Measurements from ENCODE around the gene TRPM4.
A peak's percentile ranks its signal among the peaks of the same experiment; 100 is the strongest.
"Not testable (repeated sequence)": the region's sequence is repeated elsewhere in the genome, so short reads cannot be mapped to it uniquely, and the experiment has no call there.

TRPM4 gene

DNA sequence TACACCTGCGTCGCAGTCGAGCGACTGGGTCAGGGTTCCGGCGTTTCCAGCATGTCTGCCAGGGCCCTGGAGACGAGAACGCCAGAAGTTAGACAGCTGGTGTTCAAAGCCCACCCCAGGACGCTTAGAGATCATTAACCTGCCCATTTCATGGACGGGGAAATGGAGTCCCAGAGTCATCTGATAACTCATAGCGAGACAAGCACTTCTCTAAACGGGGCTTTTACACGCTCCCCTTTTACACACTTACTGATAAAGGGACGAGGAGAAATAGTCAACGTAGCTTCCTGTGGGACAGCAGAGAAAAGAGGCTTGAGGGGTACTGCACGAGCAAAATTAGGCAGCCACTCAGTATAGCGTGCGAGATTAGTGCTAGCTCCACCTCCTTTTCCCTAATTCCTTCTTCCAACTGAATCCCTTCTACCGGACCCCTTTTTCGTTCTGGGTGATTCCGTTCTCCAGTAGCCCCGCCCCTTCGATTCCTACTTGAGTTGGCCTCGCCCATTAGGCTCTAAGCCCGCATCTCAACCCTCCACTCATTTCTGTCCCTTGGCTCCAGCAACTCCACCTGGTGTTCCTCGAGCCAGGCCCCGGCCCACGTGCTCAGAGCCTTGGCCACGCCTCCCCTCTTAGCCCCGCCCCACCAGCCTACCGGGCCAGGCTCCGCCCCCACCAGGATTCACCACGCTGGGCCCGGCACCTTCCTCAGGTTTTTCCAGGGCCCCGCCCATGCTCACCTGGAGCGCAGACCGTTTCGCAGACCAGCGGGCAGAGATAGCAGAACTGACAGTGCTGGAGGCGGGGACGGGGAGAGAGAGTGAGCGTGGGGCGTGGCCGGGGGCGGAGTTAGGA, 6.1 kb upstream of the TRPM4 start:
- peak; percentile 38 for DNase-seq (ENCODE audit: low spot score)

DNA sequence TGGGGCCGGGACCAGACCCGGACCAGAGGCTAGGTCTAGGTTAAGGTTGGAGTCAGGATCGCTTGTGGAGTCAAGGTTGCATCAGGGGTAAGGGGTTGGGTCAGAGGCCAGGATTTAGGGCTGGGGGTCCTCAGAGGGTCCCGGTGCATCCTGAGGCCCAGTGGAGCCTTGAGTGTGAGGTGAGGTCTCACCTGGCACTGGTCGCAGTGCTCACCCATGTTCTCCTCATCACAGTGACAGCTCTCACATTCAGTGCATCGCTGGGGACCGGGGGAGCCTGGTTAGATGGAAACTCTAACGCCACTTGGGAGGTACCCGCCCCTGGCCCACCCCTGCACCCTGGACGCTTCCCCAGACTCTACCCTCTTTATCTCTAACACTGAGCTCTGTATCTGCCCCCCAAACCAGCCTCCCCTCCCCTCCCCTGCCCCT, 5.5 kb upstream of the TRPM4 start:
- DNase-seq (ENCODE audit: low spot score), result no peak

DNA sequence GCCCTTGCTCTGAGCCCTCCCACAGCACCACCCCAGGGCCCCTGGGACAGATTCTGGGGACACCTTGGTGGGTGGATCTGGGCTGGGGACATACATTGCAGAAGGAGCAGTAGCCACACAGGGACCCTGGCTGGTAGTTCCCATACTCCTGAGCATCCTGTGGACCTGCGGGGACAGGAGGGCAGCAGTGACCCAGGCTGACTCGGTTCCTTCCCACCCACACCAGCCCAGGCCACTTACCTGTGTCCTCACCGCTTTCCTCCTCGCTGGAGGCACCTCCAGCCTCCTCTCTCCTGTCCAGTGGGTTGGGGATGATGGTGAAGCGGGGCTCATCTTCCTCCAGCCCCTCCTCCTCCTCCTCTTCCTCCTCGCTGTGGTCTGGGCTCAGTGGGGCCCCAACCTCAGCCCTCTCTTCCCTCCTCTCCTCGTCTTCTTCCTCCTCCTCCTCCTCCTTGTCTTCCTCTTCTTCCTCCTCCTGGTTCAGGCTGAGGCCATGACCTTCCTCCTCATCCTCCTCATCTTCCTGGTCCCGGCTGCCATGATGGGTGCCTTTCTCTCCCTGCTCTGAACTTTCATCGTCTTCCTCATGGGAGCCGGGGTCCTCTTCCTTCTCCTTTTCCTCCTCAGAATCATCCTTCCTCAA, 4.3 kb upstream of the TRPM4 start:
- DNase-seq (ENCODE audit: low spot score), result no peak

DNA sequence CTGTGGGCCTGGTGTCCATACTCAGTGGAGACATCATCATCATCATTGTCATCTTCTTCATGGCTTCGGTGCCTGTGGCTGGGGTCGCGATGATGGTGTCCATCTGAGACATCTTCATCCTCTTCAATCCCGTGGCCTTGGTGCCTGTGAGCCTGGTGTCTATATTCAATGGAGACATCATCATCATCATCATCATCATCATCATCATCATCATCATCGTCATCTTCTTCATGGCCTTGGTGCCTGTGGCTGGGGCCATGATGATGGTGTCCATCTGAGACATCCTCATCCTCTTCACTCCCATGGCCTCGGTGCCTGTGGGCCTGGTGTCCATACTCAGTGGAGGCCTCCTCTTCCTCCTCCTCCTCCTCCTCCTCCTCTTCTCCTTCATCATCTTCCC, 3.3 kb upstream of the TRPM4 start:
- no peak for DNase-seq (ENCODE audit: low spot score)

DNA sequence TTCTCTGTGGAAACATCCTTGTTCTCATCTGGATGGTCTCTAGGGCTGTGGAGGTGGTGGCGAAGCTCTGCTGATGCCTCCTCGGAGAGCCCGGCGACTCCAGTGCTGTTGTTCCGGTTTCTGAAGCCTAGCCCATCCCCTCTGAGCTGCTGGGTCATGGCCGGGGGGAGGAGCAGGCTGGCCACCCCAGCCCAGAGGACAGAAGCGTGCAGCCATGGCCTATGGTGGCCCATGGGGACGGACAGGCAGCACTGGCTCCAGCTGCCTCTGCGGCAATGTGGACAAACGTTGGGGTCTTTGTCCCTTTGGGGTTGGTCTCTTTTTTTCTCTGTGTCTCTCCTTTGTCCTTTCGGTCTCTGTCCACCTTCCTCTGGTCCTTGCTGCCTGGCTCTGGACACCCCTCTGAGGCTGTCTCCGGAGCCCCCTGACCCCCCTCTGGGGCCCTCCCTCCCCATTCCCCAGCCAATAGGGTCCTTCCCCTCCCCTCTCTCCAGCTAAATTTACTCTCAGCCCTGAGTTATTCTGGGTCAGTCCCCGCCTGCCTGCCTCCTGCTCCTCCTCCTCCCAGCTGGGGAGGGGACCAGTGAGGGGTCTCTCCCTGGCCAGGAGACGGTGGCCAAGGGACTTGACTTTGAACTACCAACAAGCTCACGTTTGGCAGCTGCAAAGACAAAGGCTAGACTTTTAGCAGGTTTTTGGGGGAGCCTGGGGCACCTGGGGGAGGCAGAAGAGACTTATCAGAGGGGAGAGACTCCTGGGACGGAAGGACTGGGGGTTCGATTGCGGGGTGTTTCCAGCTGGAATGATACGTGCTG, 2.4 kb upstream of the TRPM4 start, which contains the start of gene HRC:
TSS of gene HRC (minus strand) at position 392 of the 815 bp plus-strand sequence. CDS start at position 233, 159 bp downstream.
- no peak for DNase-seq (ENCODE audit: low spot score)

DNA sequence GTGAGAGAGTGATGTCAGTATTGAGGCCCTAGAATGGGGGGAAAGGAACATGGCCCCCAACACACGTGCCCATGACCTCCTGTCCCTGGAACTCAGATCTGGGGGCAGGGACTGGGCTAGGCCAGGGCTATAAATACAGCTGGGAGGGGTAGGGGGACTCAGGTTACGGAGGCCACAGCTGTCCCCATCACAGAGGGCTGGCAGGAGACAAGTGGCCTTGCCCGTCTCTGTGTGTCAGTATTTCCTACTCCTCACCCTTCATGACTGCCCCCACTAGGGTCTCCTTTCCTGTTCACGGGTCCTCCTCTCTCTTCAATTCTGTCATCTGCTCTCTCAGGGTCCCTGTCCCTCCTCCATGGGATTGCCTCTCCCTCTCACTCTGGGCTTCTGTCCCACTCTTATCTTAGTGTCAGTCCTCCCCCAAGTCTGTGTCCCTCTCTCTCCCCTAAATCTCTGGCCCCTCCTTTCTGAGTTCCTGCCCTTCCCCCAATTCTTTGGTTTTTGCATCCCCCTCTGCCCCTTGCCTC, 1.7 kb upstream of the TRPM4 start:
- DNase-seq (ENCODE audit: low spot score), result no peak

DNA sequence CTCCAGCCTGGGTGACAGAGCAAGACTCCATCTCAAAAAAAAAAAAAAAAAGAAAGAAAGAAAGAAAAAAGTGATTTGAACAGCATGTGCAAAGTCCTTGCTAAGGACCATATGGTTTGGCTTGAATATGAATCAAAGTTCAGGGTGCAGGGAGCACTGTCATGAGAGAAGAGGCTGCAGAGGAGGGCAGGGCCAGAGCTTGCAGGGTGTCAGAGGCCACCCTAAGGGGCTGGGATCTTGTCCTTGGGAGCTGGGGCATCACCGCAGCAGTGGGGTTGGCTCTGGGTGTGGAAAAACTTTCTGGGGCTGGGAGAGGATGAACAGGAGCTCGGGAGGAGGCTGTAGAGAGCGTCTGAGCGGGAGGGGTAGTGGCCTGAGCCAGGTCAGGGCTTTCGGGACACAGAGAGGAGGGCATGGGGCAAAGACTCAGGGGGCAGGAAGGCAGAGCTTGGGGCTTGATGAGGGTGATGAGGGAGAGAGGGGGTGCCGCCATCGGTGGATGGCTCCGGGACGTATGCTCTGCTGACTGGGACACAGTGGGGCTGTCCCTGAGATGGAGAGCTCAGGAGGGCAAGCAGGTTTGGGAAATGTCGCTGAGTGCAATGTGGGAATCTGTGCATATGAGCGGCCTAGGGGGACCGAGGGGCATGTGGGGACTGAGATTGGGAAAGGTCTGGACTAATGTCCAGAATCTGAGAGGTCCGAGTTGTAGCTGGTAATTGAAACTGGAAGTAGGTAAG, 3.0 kb downstream of the TRPM4 start:
- DNase-seq (ENCODE audit: low spot score), result no peak

DNA sequence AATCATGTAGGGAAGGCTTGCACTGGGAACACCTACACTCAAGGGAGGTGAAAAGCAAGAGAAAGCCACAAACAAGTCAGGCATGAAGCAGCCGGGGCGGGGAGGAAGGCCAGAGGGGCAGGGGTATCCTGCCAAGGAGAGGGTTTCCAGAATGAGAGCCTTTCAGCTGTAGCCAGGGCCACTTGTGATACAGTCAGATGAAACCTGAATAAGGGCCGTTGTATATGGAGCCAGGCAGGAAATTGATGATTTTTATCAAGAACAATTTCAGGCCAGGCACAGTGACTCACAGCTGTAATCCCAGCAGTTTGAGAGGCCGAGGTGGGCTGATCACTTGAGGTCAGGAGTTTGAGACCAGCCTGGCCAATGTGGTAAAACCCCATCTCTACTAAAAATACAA, 4.4 kb downstream of the TRPM4 start:
- no peak for DNase-seq (ENCODE audit: low spot score)

DNA sequence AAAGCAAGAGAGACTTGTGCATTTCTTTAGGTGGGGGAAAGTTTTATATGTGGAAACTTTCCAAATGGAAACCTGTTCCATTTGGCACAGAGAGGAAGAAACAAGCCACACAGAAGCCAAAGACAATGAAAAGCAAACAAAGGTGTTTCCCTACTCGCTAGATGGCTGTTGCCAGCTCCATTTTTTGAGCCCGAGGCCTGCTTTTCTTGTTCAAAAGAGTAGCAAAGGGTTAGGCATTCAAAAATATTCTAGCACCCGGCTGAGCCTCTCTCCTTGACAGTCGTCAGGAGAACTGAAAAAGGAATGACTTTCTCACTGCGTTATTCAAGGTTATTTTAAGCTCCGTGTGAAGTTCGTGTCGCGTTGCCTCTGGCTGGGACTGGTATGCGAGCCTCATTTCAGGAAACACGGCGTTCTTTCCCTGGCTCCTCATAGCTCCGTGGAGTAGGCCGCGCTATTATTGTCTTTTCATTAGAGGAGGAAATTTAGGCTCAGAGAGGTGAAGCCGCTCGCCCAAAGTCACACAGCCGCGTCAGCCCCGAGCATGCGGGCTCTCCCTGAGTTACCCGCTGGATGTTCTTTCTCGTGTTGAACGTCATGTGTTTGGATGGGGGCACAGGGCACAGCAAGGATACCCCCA, 7.6 kb downstream of the TRPM4 start:
- peak; percentile 38 for DNase-seq (ENCODE audit: low spot score)

DNA sequence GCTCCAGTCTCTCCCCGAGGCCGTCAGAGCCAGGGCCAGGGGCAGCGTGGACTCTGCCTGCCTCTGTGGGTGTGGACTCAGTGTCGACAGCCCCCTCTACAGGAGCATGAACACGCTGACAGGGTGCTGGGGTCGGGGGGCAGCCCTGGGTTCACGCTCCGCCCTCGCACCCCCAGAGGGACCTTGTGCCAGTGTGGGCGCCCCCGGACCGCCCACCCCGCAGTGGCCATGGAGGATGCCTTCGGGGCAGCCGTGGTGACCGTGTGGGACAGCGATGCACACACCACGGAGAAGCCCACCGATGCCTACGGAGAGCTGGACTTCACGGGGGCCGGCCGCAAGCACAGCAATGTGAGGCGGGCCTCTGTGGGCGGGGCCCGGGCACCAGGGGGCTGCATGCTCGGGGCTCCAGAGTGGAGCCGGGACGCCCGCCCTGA, 8.3 kb downstream of the TRPM4 start:
- DNase-seq (ENCODE audit: low spot score), result no peak

DNA sequence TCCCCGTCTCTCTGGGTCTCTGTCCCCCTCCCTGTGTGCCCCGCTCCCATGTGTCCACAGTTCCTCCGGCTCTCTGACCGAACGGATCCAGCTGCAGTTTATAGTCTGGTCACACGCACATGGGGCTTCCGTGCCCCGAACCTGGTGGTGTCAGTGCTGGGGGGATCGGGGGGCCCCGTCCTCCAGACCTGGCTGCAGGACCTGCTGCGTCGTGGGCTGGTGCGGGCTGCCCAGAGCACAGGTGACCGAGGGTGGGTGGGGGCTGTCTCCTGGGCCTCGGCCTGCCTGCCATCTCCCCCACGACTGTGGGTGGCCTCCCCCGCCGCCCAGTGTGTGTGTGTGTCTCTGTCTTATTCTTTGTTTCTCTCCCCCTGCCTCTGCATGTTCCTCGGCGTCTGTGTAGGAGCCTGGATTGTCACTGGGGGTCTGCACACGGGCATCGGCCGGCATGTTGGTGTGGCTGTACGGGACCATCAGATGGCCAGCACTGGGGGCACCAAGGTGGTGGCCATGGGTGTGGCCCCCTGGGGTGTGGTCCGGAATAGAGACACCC, 10.3 kb downstream of the TRPM4 start:
- no peak for DNase-seq (ENCODE audit: low spot score)

DNA sequence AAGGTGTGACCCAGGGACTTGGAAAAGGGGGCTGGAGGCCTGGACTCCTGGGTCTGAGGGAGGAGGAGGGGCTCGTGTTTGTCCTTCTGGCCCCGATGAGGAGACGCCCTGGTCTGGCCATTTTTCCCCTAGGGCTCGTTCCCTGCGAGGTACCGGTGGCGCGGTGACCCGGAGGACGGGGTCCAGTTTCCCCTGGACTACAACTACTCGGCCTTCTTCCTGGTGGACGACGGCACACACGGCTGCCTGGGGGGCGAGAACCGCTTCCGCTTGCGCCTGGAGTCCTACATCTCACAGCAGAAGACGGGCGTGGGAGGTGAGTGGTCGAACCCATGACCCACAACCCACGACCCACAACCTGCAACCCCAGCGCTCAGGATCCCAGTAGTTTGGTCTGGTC, 10.8 kb downstream of the TRPM4 start:
- DNase-seq (ENCODE audit: low spot score), result no peak

DNA sequence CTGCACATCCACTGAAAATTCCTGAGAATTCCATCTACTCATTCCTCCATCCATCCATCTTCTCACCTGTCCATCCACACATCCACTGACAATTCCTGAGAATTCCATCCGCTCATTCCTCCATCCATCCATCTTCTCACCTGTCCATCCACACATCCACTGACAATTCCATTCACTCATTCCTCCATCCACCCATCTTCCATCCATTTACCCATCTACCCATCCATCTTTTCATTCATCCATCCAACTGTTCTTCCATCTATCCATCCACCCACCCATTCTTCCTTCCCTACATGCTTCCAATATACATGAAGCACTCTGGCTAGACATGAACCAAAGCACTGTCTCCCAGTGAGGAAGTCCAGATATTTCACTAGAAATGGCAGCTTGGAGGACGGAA, 15.6 kb downstream of the TRPM4 start:
- DNase-seq (ENCODE audit: low spot score), result no peak

DNA sequence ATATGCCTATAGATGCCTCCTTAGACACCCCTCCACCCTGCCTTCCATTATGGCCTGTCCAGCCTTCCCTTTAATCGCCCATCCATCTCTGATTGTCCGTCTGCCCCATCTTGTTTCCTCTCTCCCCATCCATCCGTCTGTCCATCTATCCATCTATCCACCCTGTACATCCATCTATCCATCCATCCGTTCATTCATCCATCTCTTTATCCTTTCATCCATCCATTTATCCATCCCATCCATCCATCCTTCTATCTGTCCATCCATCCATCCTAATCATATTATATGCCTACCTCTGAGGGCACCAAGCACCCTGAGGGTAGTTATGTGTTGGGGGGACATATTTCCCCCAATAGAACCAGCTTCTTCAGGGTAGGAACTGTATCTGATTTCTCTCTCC, 23.1 kb downstream of the TRPM4 start:
- DNase-seq (ENCODE audit: low spot score), result no peak

DNA sequence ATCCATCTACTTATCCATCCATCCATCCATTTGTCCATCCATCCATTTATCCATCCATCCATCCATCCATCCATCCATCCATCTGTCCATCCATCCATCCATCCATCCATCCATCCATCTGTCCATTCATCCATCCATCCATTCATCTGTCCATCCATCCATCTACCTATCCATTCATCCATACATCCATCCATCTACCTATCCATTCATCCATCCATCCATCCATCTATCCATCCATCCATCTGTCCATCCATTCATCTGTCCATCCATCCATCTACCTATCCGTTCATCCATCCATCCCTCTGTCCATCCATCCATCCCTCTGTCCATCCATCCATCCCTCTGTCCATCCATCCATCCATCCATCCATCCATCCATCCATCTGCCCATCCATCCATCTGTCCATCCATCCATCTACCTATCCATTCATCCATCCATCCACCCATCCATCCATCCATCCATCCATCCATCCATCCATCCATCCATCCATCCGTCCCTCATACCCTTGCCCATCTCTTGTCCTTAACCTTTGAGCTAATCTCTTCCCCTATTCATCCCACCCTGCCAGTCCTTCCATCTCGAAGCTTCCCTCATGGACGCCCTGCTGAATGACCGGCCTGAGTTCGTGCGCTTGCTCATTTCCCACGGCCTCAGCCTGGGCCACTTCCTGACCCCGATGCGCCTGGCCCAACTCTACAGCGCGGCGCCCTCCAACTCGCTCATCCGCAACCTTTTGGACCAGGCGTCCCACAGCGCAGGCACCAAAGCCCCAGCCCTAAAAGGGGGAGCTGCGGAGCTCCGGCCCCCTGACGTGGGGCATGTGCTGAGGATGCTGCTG, 24.6 kb downstream of the TRPM4 start:
- DNase-seq (ENCODE audit: low spot score), result not testable (repeated sequence)

DNA sequence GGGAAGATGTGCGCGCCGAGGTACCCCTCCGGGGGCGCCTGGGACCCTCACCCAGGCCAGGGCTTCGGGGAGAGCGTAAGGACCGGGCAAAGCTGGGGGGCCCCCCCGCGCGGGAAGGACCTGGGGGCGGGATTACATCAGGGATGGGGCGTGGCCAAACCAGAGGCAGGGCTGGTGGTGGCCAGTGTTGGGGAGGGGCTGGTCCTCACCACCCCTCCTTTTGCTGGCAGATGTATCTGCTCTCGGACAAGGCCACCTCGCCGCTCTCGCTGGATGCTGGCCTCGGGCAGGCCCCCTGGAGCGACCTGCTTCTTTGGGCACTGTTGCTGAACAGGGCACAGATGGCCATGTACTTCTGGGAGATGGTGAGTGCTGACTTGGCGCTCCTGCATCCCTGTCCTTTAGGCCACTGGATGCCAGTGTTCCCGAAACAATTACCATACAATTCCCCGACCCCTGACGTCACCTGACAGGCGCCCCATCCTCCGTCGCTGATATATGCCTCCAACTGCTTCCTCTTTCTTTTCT, 25.3 kb downstream of the TRPM4 start:
- no peak for DNase-seq (ENCODE audit: low spot score)

DNA sequence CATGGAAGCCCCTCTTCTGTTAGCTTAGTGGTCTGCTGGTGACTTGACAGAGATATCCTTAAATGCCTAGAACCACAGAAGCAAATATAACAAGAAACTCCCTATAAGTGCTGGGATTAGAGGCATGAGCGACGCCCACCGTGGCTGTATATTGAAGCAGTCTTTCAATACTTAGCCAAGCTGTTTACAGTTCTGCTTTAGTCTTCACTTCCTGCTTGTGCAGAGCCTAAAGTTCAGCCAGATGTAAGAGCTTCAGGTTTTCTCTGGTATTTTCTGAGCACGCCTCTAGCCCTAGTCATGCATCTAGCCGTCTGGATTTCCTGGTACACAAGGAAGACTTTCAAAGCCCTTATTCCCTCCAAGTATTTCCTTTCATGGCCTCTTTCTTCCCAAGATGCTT, 28.5 kb downstream of the TRPM4 start:
- DNase-seq (ENCODE audit: low spot score), result no peak

DNA sequence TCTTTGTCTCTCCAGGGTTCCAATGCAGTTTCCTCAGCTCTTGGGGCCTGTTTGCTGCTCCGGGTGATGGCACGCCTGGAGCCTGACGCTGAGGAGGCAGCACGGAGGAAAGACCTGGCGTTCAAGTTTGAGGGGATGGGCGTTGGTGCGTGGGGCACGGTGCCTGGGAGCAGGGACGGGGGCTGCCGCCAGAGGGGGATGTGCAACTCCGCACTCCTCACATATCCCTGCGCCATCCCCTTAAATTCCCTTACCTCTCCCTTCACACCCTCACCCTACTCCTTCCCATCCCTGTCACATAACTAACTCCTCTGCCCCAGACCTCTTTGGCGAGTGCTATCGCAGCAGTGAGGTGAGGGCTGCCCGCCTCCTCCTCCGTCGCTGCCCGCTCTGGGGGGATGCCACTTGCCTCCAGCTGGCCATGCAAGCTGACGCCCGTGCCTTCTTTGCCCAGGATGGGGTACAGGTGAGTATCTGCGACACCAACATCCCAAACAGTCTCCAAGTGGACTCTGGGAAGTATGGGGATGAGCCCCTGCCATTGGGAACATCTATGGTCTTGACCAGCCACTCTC, 31.1 kb downstream of the TRPM4 start:
- DNase-seq (ENCODE audit: low spot score), result no peak

DNA sequence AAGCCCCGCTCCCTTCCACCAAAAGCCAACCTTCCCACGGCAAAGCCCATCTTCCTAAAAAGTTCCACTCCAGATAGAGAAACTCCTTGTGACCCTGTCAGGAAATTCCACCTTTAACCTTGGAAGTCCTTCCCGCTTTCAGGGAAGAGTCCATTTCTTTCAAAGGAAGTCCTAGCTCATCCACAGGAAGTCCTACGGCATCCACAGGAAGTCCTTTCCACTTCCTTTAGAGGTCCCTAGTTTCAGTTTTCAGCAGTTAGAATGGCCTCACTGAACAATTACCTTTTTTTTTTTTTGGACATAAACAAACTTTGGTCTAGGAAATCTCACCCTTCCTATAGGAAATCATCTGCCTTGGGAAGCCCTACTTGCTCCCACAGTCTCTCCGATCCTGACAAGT, 31.7 kb downstream of the TRPM4 start:
- DNase-seq (ENCODE audit: low spot score), result no peak

Data from Ammon's horn (tissue), 1 donor.